ENCODE data around the gene NINJ1.

DNA sequence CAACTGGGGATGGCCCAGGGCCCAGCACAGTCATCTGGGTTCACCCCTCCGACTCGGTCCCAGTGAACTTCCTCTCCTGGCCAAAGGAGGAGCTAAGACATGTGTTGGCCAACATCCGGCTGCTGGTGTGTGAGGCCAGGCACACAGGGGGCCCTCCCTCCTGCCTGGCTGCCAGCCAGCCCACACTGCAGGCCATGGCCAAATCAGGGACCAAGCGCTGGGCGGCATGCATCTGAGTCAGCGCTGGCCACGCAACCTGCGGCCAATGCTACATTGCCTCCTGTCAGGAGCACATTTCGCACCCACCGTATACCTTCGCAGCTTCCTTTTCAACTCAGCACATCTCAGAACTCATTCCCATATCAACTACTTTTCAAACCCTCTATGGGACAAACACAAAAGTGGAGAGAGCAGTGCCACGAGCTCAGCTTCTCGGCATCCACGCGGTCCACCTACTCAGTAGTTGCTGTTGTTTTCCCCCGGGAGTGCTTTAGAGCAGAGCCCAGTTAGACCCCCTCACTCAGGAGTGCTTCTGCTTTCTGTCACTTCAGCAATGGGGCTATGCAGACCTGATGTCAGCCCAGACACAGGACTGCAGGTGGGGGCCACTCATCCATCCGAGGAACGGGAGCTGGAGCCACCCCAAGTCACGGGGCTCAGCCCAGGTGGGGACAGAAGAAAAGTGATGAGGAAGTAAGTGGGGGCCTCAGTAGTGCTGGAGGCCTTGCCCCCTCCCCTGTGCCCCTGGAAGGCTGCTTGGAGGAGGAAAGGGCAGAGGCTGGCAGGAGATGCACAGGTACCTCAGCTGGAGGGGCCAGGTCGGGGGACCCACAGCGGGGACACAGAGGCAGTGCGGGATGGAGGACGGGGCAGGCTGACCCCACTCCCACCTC is 13.9 kb downstream of the NINJ1 start:
- TF ChIP-seq, protein P1, sequence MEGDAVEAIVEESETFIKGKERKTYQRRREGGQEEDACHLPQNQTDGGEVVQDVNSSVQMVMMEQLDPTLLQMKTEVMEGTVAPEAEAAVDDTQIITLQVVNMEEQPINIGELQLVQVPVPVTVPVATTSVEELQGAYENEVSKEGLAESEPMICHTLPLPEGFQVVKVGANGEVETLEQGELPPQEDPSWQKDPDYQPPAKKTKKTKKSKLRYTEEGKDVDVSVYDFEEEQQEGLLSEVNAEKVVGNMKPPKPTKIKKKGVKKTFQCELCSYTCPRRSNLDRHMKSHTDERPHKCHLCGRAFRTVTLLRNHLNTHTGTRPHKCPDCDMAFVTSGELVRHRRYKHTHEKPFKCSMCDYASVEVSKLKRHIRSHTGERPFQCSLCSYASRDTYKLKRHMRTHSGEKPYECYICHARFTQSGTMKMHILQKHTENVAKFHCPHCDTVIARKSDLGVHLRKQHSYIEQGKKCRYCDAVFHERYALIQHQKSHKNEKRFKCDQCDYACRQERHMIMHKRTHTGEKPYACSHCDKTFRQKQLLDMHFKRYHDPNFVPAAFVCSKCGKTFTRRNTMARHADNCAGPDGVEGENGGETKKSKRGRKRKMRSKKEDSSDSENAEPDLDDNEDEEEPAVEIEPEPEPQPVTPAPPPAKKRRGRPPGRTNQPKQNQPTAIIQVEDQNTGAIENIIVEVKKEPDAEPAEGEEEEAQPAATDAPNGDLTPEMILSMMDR (IDR thresholded peaks at IDR 0.05) = peak; percentile 19 to 57 (median 38)
- TF ChIP-seq POLR2A (IDR thresholded peaks at IDR 0.05) = no peak
